BJ (cell line): ENCODE results near the gene SCGB3A1. TPM values are rescaled to one million over a fixed set of nuclear protein-coding genes. Genes with fewer than 3 reads are reported as not detected.

Source experiments
- CTCF ChIA-PET: fragments of 350-600 bp; formaldehyde crosslinking; extraction: SDS; loops from one replicate; lab custom pipeline; 2021; ENCODE audit warnings: antibody characterized with exemption, inconsistent platforms; lab: Yijun Ruan, JAX
- POLR2A ChIA-PET: fragments of 300-600 bp; sonication (Branson Sonifier 250); formaldehyde crosslinking; extraction: SDS; loops from one replicate; lab custom pipeline; 2021; ENCODE audit warnings: antibody characterized with exemption; lab: Charles Lee
- DNase-seq: peaks from one replicate; pipeline ENCODE4 v3.0.0-alpha.2; 2011; ENCODE audit warnings: low read depth
- H3K27me3 ChIP-seq: 2 replicates; pipeline ENCODE4 v1.6.0; 2011; ENCODE audit warnings: low read length; ENCODE audit not compliant: control insufficient read depth, insufficient read depth
- H3K36me3 ChIP-seq: 2 replicates; pipeline ENCODE4 v1.5.1; 2011; ENCODE audit warnings: low read length; ENCODE audit not compliant: control insufficient read depth, insufficient read depth
- H3K4me3 ChIP-seq: 2 replicates; pipeline ENCODE4 v1.5.1; 2011; ENCODE audit warnings: low read depth, mild to moderate bottlenecking, control low read depth, low read length
- polyA plus RNA-seq: library from polyadenylated mRNA; depleted of rRNA; stranded (reverse); fragments of >200 nt; gene quantifications from 2 replicates; pipeline ENCODE4 v1.2.3, GENCODE V29; 2011; rRNA removed
- TF ChIP-seq, protein P1 (sequence below): IDR thresholded peaks from 2 replicates; pipeline ENCODE4 v1.5.1; 2011; ENCODE audit warnings: low read depth, mild to moderate bottlenecking, control low read depth, inconsistent platforms, low read length, moderate library complexity; ENCODE audit not compliant: insufficient read depth

Gene SCGB3A1
- polyA plus RNA-seq, 1 experiment: not detected

DNA sequence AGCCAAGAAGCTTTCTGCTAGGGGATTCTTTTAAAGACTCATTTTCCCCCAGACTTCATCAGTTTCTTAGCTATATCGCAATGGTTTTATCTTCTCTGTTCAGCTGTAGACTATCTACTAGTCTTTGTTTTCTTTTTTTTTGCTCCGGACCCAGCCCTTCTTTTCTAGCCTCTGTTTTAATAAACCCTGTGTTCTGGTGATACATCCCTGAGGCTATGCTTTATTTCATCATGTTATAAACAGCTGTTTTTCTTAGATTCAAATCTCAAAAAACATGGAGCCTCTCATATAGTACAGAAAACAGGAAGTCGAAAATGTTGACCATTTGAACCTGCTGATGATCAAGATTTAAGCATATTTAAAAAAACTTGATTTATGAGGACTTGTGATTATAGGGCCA, 37.8 kb downstream of the SCGB3A1 start:
- DNase-seq: no peak

DNA sequence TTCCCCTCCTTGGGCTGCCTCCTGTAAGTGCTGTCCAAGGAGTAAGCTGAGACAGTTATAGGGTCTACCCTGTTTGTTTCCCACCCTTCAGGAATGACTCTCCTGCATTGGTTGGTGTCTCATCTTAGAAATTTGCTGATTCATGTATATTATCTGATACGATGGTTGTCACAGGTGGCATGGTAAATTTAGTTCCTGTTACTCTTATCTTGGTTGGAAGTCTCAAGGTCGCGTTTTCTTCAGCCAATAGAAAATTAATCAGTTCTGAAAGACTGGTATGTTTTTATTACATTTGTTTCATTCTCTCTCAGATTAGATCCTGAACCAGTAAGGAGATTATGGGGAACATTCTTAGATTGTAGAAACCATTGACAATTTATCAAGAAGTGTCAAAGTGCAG, 42.7 kb downstream of the SCGB3A1 start:
- no peak overlapping the region for H3K4me3 ChIP-seq
- DNase-seq: no peak
- H3K27me3 ChIP-seq: no peaks in the 10 kb centered on the region
- CTCF ChIA-PET: no interaction called here
- POLR2A ChIA-PET: no interaction called here
- TF ChIP-seq, protein P1, sequence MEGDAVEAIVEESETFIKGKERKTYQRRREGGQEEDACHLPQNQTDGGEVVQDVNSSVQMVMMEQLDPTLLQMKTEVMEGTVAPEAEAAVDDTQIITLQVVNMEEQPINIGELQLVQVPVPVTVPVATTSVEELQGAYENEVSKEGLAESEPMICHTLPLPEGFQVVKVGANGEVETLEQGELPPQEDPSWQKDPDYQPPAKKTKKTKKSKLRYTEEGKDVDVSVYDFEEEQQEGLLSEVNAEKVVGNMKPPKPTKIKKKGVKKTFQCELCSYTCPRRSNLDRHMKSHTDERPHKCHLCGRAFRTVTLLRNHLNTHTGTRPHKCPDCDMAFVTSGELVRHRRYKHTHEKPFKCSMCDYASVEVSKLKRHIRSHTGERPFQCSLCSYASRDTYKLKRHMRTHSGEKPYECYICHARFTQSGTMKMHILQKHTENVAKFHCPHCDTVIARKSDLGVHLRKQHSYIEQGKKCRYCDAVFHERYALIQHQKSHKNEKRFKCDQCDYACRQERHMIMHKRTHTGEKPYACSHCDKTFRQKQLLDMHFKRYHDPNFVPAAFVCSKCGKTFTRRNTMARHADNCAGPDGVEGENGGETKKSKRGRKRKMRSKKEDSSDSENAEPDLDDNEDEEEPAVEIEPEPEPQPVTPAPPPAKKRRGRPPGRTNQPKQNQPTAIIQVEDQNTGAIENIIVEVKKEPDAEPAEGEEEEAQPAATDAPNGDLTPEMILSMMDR: no peak
- H3K36me3 ChIP-seq: no peaks in the 10 kb centered on the region

More for the DNA sequence above, 37.8 kb downstream of the SCGB3A1 start:
- TF ChIP-seq, protein P1: no peak
- ChIA-PET POLR2A (no interaction called here), CTCF (interaction anchor here (1.0 kb wide), 1 partner anchor 25 kb away, joined by 3 read pairs; no protein-coding TSS in a partner anchor)
- Histone ChIP-seq H3K27me3 (no peaks in the 10 kb centered on the region), H3K36me3 (peaks cover 3% of the 10 kb centered on the region; the same call in 1 of the 2 replicates), H3K4me3 (no peak overlapping the region)

DNA sequence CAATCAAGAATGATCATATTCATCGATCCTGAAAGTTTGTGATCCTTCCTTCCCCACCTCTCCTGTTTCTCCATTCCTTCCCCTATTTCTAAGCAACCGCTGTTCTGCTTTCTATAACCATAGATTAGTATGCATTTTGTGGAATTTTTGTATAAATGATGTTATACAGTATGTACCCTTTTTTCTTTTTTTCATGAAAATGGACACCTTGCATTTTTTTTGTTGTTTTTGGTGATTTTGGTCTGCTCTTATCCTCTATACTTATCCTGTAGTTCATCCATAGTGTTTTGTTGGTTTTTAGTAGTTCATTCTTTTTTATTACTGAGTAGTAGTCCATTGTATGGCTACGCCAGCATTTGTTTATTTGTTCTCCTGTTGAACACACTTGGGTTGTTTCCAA, 46.1 kb downstream of the SCGB3A1 start:
- TF ChIP-seq, protein P1: no peak
- no peaks in the 10 kb centered on the region for H3K27me3 ChIP-seq
- H3K4me3 ChIP-seq: no peak overlapping the region
- ChIA-PET CTCF (no interaction called here), POLR2A (no interaction called here)
- H3K36me3 ChIP-seq: no peaks in the 10 kb centered on the region; the same call in 1 of the 2 replicates
- DNase-seq: no peak

DNA sequence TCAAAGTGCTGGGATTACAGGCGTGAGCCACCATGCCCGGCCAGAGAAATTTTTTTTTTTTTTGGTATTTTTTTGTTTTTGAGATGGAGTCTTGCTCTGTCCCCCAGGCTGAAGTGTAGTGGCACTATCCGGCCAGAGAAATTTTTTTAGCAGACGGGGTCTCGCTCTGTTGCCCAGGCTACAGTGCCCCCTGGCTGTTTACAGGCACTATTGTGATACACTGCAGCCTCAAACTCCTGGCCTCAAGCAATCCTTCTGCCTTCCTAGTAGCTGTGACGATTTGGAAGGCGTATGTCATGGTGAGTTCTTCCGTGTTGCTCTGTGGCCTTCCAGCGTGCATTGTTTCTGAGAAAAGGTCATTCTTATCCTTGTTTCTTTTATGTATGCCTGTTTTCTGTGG, 49.6 kb downstream of the SCGB3A1 start:
- no peak for DNase-seq
- POLR2A ChIA-PET: no interaction called here
- TF ChIP-seq, protein P1: no peak
- Histone ChIP-seq H3K27me3 (no peaks in the 10 kb centered on the region), H3K36me3 (no peaks in the 10 kb centered on the region; the same call in 1 of the 2 replicates), H3K4me3 (no peak overlapping the region)
- CTCF ChIA-PET: no interaction called here

Other genes starting within 250 kb of the SCGB3A1 start
- gene GFPT2, start 238.2 kb downstream of the SCGB3A1 start, polyA plus RNA-seq: 4.7 and 6.1 TPM in 2 replicates
- gene CNOT6, start 97.1 kb downstream of the SCGB3A1 start, polyA plus RNA-seq: 3.9 and 8.8 TPM in 2 replicates
- 0.09 and 0.27 TPM in 2 replicates for gene FLT4, start 58.1 kb upstream of the SCGB3A1 start, polyA plus RNA-seq
- not detected in 2 replicates for gene OR2Y1, start 148.6 kb upstream of the SCGB3A1 start, polyA plus RNA-seq
- 156 and 197 TPM in 2 replicates for gene MGAT1, start 211.3 kb upstream of the SCGB3A1 start, polyA plus RNA-seq